Suprapubic skin (tissue), 4 donors: ENCODE results near the gene SDHD. TPM values are rescaled to one million over a fixed set of nuclear protein-coding genes. Genes with fewer than 3 reads are reported as not detected.
"Not testable (repeated sequence)": the region's sequence is repeated elsewhere in the genome, so short reads cannot be mapped to it uniquely, and the experiment has no call there.

Experiments
- DNase-seq, 2 donors: peaks; one replicate each; pipeline ENCODE4 v3.0.0-alpha.2; 2019; ENCODE audit warnings: low spot score in 2 of 2
- H3K27ac ChIP-seq: fragments of 200-600 bp; sonication (generic); one replicate; pipeline ENCODE4 v1.5.1; 2019
- H3K27me3 ChIP-seq: fragments of 200-600 bp; sonication (generic); one replicate; pipeline ENCODE4 v1.5.1; 2019
- H3K36me3 ChIP-seq: fragments of 200-600 bp; sonication (generic); one replicate; pipeline ENCODE4 v1.5.1; 2019
- H3K4me1 ChIP-seq: fragments of 200-600 bp; sonication (generic); one replicate; pipeline ENCODE4 v1.5.1; 2019
- H3K4me3 ChIP-seq: fragments of 200-600 bp; sonication (generic); one replicate; pipeline ENCODE4 v1.5.1; 2019; ENCODE audit warnings: mild to moderate bottlenecking
- H3K9me3 ChIP-seq: fragments of 200-600 bp; sonication (generic); one replicate; pipeline ENCODE4 v1.5.1; 2019
- EP300 ChIP-seq: sonication (generic); formaldehyde crosslinking; IDR thresholded peaks from one replicate; pipeline ENCODE4 v1.6.1; 2017; ENCODE audit warnings: antibody characterized with exemption
- POLR2A ChIP-seq, 2 donors: fragments of 450-650 bp; IDR thresholded peaks; one replicate each; pipeline ENCODE4 v1.6.1; 2017; ENCODE audit warnings: antibody characterized with exemption in 2 of 2, mild to moderate bottlenecking in 2 of 2, moderate library complexity in 2 of 2
- POLR2AphosphoS5 ChIP-seq, 3 donors: sonication (generic); formaldehyde crosslinking; IDR thresholded peaks; one replicate each; pipeline ENCODE4 v1.6.1; 2017; ENCODE audit warnings: antibody characterized with exemption in 3 of 3
- WGBS: methylation state at CpG from one replicate; pipeline ENCODE4 v1.1.5; 2018; 5-methylcytosine and 5-hydroxymethylcytosine counted together
- total RNA-seq, 4 donors: library from RNA; depleted of rRNA; stranded (reverse); fragments of >200 nt; gene quantifications; one replicate each; pipeline ENCODE4 v1.1.0, GENCODE V29; 2016
- TF ChIP-seq, protein P1 (sequence below), 2 donors: fragments of 200-600 bp in 1 of 2; fragments of 450-650 bp in 1 of 2; sonication (generic) in 1 of 2; IDR thresholded peaks; one replicate each; pipeline ENCODE4 v1.5.1; 2016 to 2019; ENCODE audit warnings: antibody characterized with exemption in 2 of 2, mild to moderate bottlenecking in 1 of 2, moderate library complexity in 1 of 2

SDHD gene
- total RNA-seq: 100 to 1,000 TPM in 3 of 4 donors, 10 to 100 TPM in 1; 64.4 to 125 (median 109) TPM

DNA sequence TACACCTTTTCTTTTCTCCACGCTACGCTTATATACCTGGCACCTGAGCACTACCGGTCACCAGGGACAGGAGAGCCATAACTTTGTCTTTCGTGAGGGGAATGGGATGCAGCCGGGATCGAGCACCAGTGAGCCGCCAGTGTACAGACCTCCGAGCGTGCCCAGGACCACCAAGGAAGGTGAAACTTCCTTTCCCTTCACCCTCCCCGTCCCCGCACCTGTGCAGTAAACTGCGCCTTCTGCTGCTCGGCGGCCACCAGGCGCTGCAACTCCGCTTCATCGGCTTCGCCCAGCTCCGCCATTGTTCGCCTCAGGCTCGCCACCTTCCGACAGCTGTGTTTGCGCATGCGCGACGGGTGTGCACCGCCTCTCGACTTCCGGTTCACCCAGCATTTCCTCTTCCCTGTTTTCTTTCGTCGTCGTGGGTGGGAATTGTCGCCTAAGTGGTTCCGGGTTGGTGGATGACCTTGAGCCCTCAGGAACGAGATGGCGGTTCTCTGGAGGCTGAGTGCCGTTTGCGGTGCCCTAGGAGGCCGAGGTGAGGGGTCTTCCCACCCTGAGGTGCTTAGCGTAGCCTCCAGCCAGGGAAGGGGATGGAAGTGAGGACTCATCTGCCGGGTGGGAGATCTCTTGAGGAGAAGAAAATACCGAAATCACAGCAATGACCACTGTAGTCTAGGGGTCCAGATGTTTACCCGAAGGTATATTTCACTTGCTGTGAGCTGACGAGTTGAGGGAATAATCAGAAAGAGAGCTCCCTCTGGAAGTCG, at the start of gene SDHD, which contains the start of gene TIMM8B:
Gene SDHD (plus strand): TSS at position 452 of the 770 bp plus-strand sequence. CDS start 35 bp downstream, at position 487.
Gene TIMM8B (minus strand): TSS at position 335 of the 770 bp plus-strand sequence. CDS start 33 bp downstream, at position 302.
- WGBS: under 1% methylated on average over 29 of the region's 45 CpGs
- TF ChIP-seq EP300: no peak
- peak; percentile 34 to 56 for TF ChIP-seq POLR2A (IDR thresholded peaks at IDR 0.05)
- TF ChIP-seq, protein P1, sequence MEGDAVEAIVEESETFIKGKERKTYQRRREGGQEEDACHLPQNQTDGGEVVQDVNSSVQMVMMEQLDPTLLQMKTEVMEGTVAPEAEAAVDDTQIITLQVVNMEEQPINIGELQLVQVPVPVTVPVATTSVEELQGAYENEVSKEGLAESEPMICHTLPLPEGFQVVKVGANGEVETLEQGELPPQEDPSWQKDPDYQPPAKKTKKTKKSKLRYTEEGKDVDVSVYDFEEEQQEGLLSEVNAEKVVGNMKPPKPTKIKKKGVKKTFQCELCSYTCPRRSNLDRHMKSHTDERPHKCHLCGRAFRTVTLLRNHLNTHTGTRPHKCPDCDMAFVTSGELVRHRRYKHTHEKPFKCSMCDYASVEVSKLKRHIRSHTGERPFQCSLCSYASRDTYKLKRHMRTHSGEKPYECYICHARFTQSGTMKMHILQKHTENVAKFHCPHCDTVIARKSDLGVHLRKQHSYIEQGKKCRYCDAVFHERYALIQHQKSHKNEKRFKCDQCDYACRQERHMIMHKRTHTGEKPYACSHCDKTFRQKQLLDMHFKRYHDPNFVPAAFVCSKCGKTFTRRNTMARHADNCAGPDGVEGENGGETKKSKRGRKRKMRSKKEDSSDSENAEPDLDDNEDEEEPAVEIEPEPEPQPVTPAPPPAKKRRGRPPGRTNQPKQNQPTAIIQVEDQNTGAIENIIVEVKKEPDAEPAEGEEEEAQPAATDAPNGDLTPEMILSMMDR (IDR thresholded peaks at IDR 0.05): peak in 1 of 2 donors; percentile 44
- TF ChIP-seq POLR2AphosphoS5 (IDR thresholded peaks at IDR 0.05): peak in 2 of 3 donors; percentile 71 to 93
- Histone ChIP-seq H3K36me3 (peaks cover 64% of the 10 kb centered on the region), H3K27ac (peak within 1 kb of the TSS; percentile 83), H3K4me1 (peaks cover 37% of the 10 kb centered on the region), H3K4me3 (peak within 1 kb of the TSS; percentile 93), H3K9me3 (no peaks in the 10 kb centered on the region), H3K27me3 (no peaks in the 10 kb centered on the region)
- peak; percentile 98 for DNase-seq

DNA sequence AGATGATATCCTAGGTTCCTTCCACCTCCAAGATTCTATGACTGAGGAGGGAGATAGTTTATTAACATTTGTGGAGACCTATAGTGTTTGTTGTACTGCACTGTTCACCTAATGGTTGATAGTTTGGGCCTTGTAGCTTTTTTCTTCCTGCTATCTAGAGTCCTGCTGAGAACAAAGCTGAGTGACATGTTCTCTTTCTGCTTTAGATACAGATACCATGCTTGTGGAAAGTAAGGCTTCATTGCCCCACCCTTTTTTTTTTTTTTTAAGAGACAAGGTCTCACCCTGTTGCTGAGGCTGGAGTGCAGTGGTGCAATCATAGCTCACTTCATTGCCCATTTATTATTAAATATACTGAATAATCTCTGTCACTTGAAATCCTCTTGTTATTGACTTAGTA, 49.1 kb upstream of the SDHD start:
- H3K9me3 ChIP-seq: no peaks in the 10 kb centered on the region
- TF ChIP-seq POLR2A (IDR thresholded peaks at IDR 0.05) (no peak), POLR2AphosphoS5 (IDR thresholded peaks at IDR 0.05) (no peak), EP300 (no peak)
- TF ChIP-seq, protein P1 (IDR thresholded peaks at IDR 0.05): no peak
- no peak for DNase-seq
- H3K4me3 ChIP-seq: no peak overlapping the region
- no peak overlapping the region for H3K27ac ChIP-seq
- H3K4me1 ChIP-seq: no peaks in the 10 kb centered on the region
- peaks cover 66% of the 10 kb centered on the region for H3K36me3 ChIP-seq
- no peaks in the 10 kb centered on the region for H3K27me3 ChIP-seq

DNA sequence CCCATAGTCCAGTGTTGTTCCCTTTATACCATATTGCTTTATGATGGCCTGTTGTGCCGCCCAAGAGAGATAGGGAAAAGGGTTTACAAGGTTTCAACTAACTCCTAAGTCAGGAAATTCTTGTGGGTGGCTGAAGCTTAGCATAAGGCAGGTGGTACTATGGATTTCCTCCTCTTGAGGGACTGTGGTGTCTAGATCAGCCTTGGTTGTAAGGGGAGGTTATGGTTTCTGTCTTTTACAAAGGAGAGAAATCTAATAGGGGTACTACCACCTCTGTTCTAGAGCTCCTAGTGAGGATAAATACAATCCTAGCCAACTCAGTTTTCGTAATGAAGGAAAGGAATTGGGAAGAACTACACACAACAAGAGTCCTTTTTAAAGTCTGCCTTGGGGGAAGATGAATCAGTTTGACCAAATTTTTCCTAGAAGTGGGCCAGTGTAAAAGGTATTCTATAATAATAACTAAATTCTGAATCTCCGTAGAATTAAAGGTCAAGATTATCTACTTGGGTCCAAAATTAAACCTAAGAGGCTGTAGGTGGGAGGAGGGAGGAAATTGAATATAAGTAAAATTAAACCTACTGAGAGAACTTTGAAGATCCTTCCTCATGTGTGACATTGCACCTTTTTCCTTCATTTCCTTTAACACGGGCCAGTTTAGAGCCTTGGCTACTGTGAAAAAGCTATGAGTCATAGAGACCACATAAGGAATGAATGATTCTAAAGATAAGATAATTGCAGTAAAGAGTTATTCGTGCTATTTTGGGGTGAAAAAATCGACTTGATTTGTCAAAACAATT, 44.3 kb upstream of the SDHD start:
- 54% methylated on average over 6 of the region's 6 CpGs for WGBS
- Histone ChIP-seq H3K27me3 (no peaks in the 10 kb centered on the region), H3K36me3 (peaks cover 74% of the 10 kb centered on the region), H3K9me3 (no peaks in the 10 kb centered on the region), H3K27ac (no peak overlapping the region), H3K4me3 (no peak overlapping the region), H3K4me1 (no peaks in the 10 kb centered on the region)
- no peak for DNase-seq
- no peak for TF ChIP-seq POLR2AphosphoS5 (IDR thresholded peaks at IDR 0.05)
- TF ChIP-seq EP300: no peak
- TF ChIP-seq, protein P1 (IDR thresholded peaks at IDR 0.05): no peak
- no peak for TF ChIP-seq POLR2A (IDR thresholded peaks at IDR 0.05)

DNA sequence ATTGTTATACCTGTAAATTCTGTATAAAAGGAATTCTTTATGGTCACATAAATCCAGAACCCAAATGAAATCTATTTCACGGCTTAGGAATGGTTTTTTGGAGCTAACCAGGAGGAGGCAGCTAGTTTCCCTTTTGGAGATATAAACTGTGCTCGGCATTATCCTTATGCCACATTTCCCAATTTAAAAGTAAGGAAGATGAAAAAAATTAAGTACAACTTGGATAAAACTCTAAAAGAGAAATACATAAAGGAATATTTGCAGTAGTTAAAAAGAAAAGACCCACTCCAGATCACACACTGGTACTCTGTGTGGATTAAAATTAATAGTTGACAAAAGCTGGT, 43.7 kb upstream of the SDHD start:
- H3K4me1 ChIP-seq: no peaks in the 10 kb centered on the region
- DNase-seq: no peak
- H3K27me3 ChIP-seq: no peaks in the 10 kb centered on the region
- H3K9me3 ChIP-seq: no peaks in the 10 kb centered on the region
- no peak overlapping the region for H3K4me3 ChIP-seq
- TF ChIP-seq, protein P1 (IDR thresholded peaks at IDR 0.05): no peak
- TF ChIP-seq POLR2A (IDR thresholded peaks at IDR 0.05) (no peak), EP300 (no peak), POLR2AphosphoS5 (IDR thresholded peaks at IDR 0.05) (no peak)
- 92% methylated on average over 2 of the region's 2 CpGs for WGBS
- H3K27ac ChIP-seq: no peak overlapping the region
- H3K36me3 ChIP-seq: peaks cover 74% of the 10 kb centered on the region

DNA sequence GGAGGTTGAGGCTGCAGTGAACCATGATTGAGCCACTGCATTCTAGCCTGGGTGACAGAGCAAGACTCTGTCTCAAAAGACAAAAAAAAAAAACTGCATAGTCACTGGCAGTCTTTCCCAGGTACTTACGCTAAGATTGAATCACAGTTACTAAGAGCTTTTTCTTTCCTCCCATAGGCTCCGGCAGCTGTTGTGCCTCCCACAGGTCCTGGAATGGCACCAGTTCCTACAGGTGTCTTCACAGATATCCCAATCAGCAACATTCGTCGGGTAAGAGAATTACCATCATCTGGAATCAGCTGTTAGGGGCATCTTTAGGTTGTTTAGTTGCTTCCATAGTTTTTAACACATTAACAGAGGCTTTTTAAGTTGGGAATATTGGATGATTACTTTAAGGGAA, 41.7 kb upstream of the SDHD start:
- peaks cover 4% of the 10 kb centered on the region for H3K4me1 ChIP-seq
- H3K36me3 ChIP-seq: peaks cover 61% of the 10 kb centered on the region
- 92% methylated on average over 4 of the region's 4 CpGs for WGBS
- DNase-seq: no peak
- H3K27me3 ChIP-seq: no peaks in the 10 kb centered on the region
- no peaks in the 10 kb centered on the region for H3K9me3 ChIP-seq
- no peak overlapping the region for H3K4me3 ChIP-seq
- no peak overlapping the region for H3K27ac ChIP-seq
- TF ChIP-seq, protein P1 (IDR thresholded peaks at IDR 0.05): no peak
- TF ChIP-seq POLR2AphosphoS5 (IDR thresholded peaks at IDR 0.05): no peak
- no peak for TF ChIP-seq EP300
- TF ChIP-seq POLR2A (IDR thresholded peaks at IDR 0.05): no peak

DNA sequence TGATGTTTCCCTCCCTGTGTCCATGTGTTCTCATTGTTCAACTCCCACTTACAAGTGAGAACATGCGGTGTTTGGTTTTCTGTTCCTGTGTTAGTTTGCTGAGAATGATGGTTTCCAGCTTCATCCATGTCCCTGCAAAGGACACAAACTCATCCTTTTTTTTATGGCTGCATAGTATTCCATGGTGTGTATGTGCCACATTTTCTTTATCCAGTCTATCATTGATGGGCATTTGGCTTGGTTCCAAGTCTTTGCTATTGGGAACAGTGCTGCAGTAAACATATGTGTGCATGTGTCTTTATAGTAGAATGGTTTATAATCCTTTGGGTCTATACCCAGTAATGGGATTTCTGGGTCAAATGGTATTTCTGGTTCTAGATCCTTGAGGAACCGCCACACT, 40.0 kb upstream of the SDHD start:
- H3K4me3 ChIP-seq, DNase-seq, H3K4me1 ChIP-seq, H3K27ac ChIP-seq, H3K27me3 ChIP-seq, H3K9me3 ChIP-seq: not testable (repeated sequence)
- 90% methylated on average over 2 of the region's 2 CpGs for WGBS
- H3K36me3 ChIP-seq: peaks cover 53% of the 10 kb centered on the region

DNA sequence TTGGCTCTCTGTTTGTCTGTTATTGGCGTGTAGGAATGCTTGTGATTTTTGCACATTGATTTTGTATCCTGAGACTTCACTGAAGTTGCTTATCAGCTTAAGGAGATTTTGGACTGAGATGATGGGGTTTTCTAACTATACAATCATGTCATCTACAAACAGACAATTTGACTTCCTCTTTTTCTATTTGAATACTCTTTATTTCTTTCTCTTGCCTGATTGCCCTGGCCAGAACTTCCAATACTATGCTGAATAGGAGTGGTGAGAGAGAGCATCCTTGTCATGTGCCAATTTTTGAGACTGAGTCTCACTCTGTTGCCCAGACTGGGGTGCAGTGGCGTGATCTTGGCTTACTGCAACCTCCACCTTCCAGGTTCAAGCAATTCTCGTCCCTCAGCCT, 38.4 kb upstream of the SDHD start:
- H3K9me3 ChIP-seq, H3K27ac ChIP-seq, H3K4me3 ChIP-seq, DNase-seq, H3K4me1 ChIP-seq, H3K27me3 ChIP-seq: not testable (repeated sequence)
- H3K36me3 ChIP-seq: peaks cover 69% of the 10 kb centered on the region
- 96% methylated on average over 3 of the region's 3 CpGs for WGBS
